ENCODE results near the gene NTF3.

Gene NTF3

GRCh38 chr12:5459051-5459782, 27.3 kb downstream of the NTF3 start:
- FAIRE-seq, result no peak

- FAIRE-seq, result no peak
Observed at GRCh38 chr12:5460817-5461216, 28.9 kb downstream of the NTF3 start.

GRCh38 chr12:5461966-5462365, 30.1 kb downstream of the NTF3 start:
- FAIRE-seq, result no peak

GRCh38 chr12:5464096-5464495, 32.2 kb downstream of the NTF3 start:
- FAIRE-seq, result no peak

- no peak for FAIRE-seq
Observed at GRCh38 chr12:5465384-5465783, 33.5 kb downstream of the NTF3 start.

- FAIRE-seq, result no peak
Observed at GRCh38 chr12:5466521-5466960, 34.6 kb downstream of the NTF3 start.

GRCh38 chr12:5467931-5468330, 36.0 kb downstream of the NTF3 start:
- FAIRE-seq, result no peak

GRCh38 chr12:5470221-5470620, 38.3 kb downstream of the NTF3 start:
- FAIRE-seq, result no peak

GRCh38 chr12:5470703-5471102, 38.8 kb downstream of the NTF3 start:
- no peak for FAIRE-seq

- FAIRE-seq, result no peak
Observed at GRCh38 chr12:5473076-5473782, 41.3 kb downstream of the NTF3 start.

GRCh38 chr12:5473783-5474116, 41.8 kb downstream of the NTF3 start:
- no peak for FAIRE-seq

GRCh38 chr12:5476356-5476755, 44.4 kb downstream of the NTF3 start:
- FAIRE-seq, result no peak

- FAIRE-seq, result no peak
Observed at GRCh38 chr12:5478081-5478706, 46.3 kb downstream of the NTF3 start.

GRCh38 chr12:5479761-5480160, 47.9 kb downstream of the NTF3 start:
- no peak for FAIRE-seq

GRCh38 chr12:5480218-5480937, 48.5 kb downstream of the NTF3 start:
- no peak for FAIRE-seq

- no peak for FAIRE-seq
Observed at GRCh38 chr12:5480938-5481303, 49.0 kb downstream of the NTF3 start.

- no peak for FAIRE-seq
Observed at GRCh38 chr12:5481645-5482044, 49.7 kb downstream of the NTF3 start.

- no peak for FAIRE-seq
Observed at GRCh38 chr12:5484426-5484825, 52.5 kb downstream of the NTF3 start.

GRCh38 chr12:5485454-5485853, 53.5 kb downstream of the NTF3 start:
- FAIRE-seq, result no peak

GRCh38 chr12:5487076-5487475, 55.2 kb downstream of the NTF3 start:
- FAIRE-seq, result no peak

GRCh38 chr12:5487948-5488625, 56.2 kb downstream of the NTF3 start:
- no peak for FAIRE-seq

GRCh38 chr12:5488626-5488955, 56.7 kb downstream of the NTF3 start:
- no peak for FAIRE-seq

- FAIRE-seq, result no peak
Observed at GRCh38 chr12:5489017-5489416, 57.1 kb downstream of the NTF3 start.

Data from TTC549 (cell line).